GM19397 (cell line): ENCODE results near the gene DOCK1.

Experiments
- ATAC-seq: cut with Tn5 transposase; IDR thresholded peaks from one replicate; pipeline ENCODE4 v1.9.1; 2021; ENCODE audit warnings: mild to moderate bottlenecking, moderate library complexity; ENCODE audit not compliant: unreplicated experiment

Gene DOCK1

GRCh38 chr10:127331696-127332095 lies 426.5 kb downstream of the DOCK1 start:
- ATAC-seq: no peak

DNA sequence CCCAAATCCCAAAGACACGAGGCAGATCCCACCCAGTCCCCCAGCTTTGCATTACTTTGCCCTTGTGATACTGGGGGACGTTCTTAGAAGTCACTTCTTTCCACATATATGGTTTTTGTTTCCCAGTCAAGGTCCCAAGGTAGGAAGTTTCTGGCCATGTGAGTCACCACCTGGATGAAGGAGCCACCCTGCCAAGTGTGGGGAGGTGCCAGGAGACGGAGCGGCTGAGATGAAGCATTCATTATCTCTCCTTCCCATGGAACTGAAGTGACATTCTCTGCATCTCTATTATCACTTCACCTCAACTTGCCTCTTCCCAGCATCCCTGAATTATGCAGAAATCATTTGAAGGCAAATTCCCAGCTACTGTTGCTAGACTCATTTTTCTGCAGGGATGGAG lies 427.4 kb downstream of the DOCK1 start:
- no peak for ATAC-seq

GRCh38 chr10:127337801-127338200 lies 432.6 kb downstream of the DOCK1 start:
- no peak for ATAC-seq

GRCh38 chr10:127338399-127339110 lies 433.3 kb downstream of the DOCK1 start:
- ATAC-seq: no peak

DNA sequence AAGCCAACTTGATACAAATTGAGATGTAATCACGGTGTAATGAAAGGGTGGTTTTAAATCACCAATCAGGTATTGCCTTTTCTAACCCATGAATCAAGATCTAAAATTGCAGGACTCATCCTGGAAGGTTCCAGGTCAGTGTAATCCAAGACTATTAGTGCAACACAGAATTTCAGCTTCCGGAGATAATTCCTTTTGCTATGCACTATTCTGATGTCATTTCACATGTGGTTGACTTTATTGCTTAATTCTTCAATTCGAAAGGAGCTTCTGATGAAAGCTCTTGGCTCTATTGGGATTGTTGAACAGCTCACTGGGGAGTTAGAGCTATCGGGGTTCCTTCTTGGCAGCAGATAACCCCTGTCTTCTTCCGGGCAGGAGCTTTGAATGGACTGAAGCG lies 438.6 kb downstream of the DOCK1 start:
- no peak for ATAC-seq

DNA sequence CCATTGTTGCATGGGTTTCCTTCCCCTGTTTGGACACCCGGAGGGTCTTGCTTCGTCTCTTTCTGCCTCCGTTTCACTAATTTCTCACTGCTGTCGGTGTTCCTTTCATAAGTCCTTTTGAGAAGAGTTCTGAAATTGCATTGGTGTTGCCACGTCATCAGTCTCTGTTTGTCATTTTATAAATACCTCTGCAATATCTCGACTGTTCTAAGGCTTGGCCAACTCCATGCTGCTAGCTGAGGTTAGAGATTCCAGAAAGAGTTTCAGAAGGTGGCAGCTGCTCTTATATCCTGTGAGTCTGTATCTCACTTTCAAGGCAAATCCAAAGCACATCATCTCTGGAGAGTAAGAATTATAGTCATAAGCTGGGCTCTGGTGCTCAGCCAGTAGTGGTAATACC lies 439.1 kb downstream of the DOCK1 start:
- no peak for ATAC-seq

- ATAC-seq: no peak
Measured at GRCh38 chr10:127345231-127345965, 440.2 kb downstream of the DOCK1 start.

DNA sequence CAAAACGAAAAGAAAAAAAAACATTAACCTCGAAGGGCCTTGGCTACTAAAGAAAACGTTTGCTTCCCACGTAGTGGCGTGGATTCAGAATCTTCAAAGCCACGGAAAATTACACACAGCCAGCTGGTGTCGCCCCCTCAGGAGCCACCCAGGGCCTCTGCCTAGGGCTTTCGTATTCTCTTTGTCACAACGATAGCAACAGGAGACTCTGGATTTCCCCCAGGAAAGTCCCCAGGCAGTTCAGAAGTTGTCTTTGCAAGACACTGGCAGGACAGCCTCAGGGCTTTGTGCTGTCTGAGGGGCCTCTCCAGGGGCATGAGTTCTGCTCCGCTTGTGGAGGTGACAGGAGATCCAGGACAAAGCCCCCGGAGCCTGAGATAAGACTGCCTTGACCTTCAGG lies 441.4 kb downstream of the DOCK1 start:
- ATAC-seq: peak; percentile 79

- ATAC-seq: no peak
Measured at GRCh38 chr10:127347202-127347959, 442.2 kb downstream of the DOCK1 start.

DNA sequence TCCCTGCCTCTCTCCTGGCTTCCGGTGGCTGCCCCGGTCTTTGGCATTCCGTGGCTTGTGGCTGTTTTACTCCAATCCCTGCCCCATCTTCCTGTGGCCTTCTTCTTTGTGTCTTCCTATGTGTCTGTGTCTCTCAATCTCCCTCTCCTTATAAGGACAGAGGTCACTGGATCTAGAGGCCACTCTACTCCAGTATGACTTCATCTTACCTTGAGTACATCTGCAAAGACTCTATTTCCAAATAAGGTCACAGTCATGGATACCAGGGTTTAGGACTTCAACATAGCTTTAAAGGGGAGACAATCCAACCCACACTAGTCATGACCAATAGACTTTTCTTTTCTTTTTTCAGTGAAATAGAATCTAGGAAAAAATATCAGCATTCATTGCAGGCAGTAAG lies 444.5 kb downstream of the DOCK1 start:
- no peak for ATAC-seq

DNA sequence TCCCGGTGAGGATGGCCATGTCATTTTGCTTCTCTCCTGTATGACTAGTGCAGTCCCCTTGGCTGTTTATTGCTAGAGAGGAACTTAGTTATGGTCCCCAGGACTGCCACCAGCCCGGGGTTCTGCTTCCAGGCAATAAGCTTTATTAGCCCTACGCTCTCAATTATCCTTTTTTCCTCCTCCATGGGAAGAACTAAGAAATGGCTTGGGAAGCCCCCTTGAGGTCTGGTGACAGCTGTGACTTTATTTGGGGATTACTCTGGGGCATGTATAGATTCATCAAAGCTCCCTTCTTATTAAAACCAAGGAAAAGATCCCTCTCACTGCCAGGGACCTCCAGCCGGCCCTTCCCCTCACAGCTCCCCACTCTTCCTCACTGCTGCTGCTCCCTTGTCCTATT lies 446.3 kb downstream of the DOCK1 start:
- ATAC-seq: no peak

- no peak for ATAC-seq
Measured at GRCh38 chr10:127353544-127353943, 448.3 kb downstream of the DOCK1 start.

- ATAC-seq: no peak
Measured at GRCh38 chr10:127354255-127354654, 449.0 kb downstream of the DOCK1 start.

DNA sequence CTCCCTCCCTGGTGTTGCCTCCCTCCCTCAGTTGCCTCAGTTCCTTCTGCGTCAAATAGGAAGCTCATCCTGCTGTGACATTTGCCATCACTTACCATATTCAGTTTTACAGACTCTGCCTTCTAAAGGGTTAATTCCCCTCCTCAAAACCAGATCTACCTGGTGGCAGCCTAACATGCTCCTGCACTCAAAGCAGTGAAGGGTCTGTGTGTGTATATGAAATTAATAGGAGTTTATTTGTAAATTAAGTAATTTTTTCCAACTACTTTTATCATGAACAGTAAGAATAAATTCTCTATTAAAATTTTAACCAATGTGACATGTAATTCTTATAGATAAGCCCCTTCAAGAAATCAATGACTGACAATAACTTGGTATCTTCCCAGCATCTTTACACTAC lies 449.8 kb downstream of the DOCK1 start:
- ATAC-seq: no peak

DNA sequence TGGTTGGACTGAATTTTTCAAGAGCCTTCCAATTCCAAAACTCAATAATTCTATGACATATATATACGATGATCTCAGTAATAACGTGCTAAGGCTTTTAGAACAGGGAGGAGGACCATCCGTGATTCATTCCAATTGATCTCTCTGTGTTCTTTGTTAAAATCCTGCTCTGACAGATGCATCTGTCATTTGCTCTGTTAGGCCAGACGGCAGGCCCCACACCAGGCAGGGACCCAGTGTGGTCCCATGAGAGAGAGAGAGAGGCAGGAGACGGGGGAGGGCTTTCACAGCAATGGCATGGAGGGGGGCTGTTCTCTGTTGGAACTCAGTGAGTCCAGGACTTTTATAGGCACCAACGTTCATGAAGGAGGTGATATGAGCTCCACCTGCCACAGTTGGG lies 451.1 kb downstream of the DOCK1 start:
- no peak for ATAC-seq

- ATAC-seq: no peak
Measured at GRCh38 chr10:127357265-127357664, 452.0 kb downstream of the DOCK1 start.

GRCh38 chr10:127358337-127358736 lies 453.1 kb downstream of the DOCK1 start:
- no peak for ATAC-seq

GRCh38 chr10:127364034-127364433 lies 458.8 kb downstream of the DOCK1 start:
- ATAC-seq: no peak

DNA sequence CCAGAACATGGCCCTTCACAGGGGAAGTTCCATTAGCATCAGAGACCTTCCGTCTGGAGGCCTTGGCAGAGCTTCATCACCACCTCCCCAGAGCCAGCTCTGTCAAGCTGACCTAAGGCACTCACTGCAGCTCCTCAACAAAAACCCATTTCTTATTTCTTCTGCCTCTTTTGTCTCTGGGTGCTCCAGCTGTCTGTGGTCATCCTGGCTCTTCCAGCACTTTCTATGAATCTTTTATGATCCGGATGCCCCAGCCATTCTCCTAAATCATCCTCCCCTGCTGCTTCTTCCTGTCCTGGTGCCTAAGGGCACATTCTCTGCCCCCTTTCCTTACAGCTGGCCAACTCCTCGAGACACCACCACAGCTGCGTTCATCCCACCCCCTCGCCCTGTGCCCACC lies 462.9 kb downstream of the DOCK1 start:
- ATAC-seq: no peak

DNA sequence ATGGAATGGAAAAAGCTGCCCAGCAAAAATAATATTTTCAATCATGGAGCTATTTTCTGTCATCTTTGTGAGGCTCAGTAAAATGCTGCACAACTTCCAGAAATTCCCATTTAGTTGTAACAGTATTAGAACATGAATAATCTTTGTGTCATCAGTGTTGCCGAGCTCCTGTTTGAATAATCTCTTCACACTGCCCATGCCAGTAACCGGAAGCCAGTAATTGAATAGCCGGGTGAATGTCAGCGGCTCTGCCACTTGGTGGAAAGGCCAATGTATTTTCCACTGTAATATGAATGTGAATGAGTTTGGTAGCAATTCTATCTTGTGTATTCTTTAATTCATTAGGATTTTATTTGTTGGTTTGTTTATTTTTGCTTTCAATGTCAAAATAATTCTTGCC lies 463.7 kb downstream of the DOCK1 start:
- no peak for ATAC-seq

- no peak for ATAC-seq
Measured at GRCh38 chr10:127370601-127371000, 465.4 kb downstream of the DOCK1 start.

DNA sequence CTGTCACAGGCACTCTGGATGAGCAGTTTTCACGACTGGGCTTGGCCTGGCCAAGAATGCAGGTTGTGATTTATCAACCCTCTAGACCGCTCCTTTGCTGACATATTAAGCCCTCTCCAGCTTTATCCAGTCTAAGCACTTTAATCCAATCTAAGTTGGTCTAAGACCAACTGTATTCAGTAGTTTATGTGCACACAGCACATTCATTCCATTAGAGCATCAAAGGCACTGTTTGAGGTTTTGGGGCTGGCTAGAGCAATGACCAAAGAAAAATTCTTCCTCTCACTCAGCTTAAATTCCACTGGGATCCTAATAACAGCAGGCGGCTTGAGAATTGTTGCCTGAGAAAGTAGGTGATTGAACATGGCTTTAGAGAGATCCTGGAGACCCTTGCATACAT lies 467.1 kb downstream of the DOCK1 start:
- no peak for ATAC-seq
